Vagina (tissue), 2 donors: ENCODE measurements around the gene BRI3.

Source experiments
- POLR2A ChIP-seq, 2 donors: fragments of 450-650 bp; IDR thresholded peaks; one replicate each; pipeline ENCODE4 v1.6.1; 2017; ENCODE audit warnings: antibody characterized with exemption in 2 of 2, mild to moderate bottlenecking in 2 of 2, moderate library complexity in 2 of 2
- TF ChIP-seq, protein P1 (sequence below), 3 experiments: fragments of 450-650 bp in 2 of 3; fragments of 200-600 bp in 1 of 3; sonication (generic) in 1 of 3; IDR thresholded peaks; one replicate each; pipeline ENCODE4 v1.5.1; 2017 to 2019; ENCODE audit warnings: antibody characterized with exemption in 3 of 3, mild to moderate bottlenecking in 2 of 3, moderate library complexity in 2 of 3

DNA sequence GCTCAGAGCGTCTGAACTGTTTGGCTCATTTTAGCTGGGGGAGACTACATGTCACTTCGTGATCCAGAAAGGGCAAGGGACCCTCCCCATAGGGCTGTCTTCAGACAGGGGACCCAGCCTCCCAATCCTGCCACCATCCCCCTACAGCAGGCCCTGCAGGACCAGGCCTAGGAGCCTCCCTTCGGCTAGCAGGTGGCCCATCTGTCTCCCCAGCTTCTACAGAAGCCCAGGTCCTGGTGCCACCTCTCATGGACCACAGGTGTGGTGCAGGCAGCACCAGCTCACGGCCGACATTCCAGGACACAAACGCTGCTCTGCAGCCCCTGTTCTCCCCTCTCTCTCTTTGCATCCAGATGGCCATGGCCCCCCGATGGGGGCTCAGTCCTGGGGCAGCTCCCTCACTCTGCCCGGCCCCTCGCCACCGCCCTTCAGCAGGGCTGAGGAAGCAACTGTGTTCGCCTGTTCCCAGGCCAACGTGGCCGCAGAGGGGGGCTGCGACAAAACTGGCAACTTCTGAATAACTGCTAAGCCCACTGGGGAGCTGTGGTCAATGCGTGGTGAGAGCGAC, 39.7 kb upstream of the BRI3 start:
- TF ChIP-seq, protein P1, sequence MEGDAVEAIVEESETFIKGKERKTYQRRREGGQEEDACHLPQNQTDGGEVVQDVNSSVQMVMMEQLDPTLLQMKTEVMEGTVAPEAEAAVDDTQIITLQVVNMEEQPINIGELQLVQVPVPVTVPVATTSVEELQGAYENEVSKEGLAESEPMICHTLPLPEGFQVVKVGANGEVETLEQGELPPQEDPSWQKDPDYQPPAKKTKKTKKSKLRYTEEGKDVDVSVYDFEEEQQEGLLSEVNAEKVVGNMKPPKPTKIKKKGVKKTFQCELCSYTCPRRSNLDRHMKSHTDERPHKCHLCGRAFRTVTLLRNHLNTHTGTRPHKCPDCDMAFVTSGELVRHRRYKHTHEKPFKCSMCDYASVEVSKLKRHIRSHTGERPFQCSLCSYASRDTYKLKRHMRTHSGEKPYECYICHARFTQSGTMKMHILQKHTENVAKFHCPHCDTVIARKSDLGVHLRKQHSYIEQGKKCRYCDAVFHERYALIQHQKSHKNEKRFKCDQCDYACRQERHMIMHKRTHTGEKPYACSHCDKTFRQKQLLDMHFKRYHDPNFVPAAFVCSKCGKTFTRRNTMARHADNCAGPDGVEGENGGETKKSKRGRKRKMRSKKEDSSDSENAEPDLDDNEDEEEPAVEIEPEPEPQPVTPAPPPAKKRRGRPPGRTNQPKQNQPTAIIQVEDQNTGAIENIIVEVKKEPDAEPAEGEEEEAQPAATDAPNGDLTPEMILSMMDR (IDR thresholded peaks at IDR 0.05), result no peak
- no peak for TF ChIP-seq POLR2A (IDR thresholded peaks at IDR 0.05)
